Progenitor cell of endocrine pancreas (in vitro differentiated cells): ENCODE results near the gene NELL1. TPM values are rescaled to one million over a fixed set of nuclear protein-coding genes. Genes with fewer than 3 reads are reported as not detected.

Experiments used
- DNase-seq: peaks from one replicate; pipeline ENCODE4 v3.0.0; 2021; ENCODE audit warnings: low spot score; ENCODE audit not compliant: unreplicated experiment
- H3K27ac Mint-ChIP-seq: 2 replicates; pipeline ENCODE4 v1.8.0; 2021; ENCODE audit warnings: mild to moderate bottlenecking, moderate library complexity, mixed read lengths
- H3K27me3 Mint-ChIP-seq: 2 replicates; pipeline ENCODE4 v1.8.0; 2021; ENCODE audit warnings: mixed read lengths
- H3K36me3 Mint-ChIP-seq: 2 replicates; pipeline ENCODE4 v1.8.0; 2022; ENCODE audit warnings: mixed read lengths; ENCODE audit not compliant: insufficient read depth
- H3K4me1 Mint-ChIP-seq: 2 replicates; pipeline ENCODE4 v1.8.0; 2021; ENCODE audit warnings: low read depth, mixed read lengths
- H3K4me3 Mint-ChIP-seq: 2 replicates; pipeline ENCODE4 v1.8.0; 2021; ENCODE audit warnings: low read depth, mild to moderate bottlenecking, moderate library complexity, mixed read lengths
- H3K9me3 Mint-ChIP-seq: 2 replicates; pipeline ENCODE4 v1.8.0; 2021; ENCODE audit warnings: low read depth, mixed read lengths
- total RNA-seq: library from RNA; stranded (reverse); gene quantifications from 2 replicates; pipeline ENCODE4 v1.2.1, GENCODE V29; 2021
- TF ChIP-seq, protein P1 (sequence below): fragments of 200-600 bp; sonication (generic); IDR thresholded peaks from one replicate; pipeline ENCODE4 v1.5.0; 2021; ENCODE audit warnings: antibody characterized with exemption, mild to moderate bottlenecking; ENCODE audit not compliant: unreplicated experiment

Gene NELL1
- total RNA-seq, 1 donor from 2014 or later = 2.2 TPM

DNA sequence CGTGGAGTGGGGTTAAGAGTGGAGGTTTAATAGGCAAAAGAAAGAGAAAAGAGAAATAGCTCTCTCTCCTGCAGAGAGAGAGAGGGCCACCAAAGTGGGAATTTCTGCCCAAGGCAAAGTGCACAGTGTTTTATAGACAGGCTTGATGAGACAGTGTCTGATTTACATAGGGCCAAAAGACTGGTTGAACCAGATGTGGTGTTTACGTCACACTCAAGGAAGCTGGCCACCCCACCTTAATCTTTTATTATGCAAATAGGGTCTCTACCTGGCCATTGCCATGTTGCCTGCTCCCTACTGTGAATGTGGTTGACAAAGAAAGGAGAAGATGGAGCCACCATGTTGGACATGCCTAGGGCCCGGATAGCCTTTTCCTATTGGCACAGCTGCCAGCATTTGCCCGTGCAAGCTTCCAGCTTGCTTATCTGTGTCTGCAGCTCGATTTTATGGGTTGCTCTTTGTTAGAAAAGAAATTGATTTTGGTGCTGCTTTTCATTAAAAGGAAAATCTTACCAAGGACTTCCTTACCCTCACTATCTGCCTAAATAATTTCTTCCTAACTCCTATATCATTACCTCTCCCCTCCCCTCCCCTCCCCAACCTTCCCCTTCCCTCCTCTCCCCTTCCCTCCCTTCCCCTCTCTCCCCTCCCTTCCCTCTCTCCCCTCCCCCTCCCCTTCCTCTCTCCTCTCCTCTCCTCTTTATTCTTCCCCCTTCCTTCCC lies 436.0 kb downstream of the NELL1 start:
- no peaks in the 10 kb centered on the region for H3K4me1 Mint-ChIP-seq
- no peak for DNase-seq

DNA sequence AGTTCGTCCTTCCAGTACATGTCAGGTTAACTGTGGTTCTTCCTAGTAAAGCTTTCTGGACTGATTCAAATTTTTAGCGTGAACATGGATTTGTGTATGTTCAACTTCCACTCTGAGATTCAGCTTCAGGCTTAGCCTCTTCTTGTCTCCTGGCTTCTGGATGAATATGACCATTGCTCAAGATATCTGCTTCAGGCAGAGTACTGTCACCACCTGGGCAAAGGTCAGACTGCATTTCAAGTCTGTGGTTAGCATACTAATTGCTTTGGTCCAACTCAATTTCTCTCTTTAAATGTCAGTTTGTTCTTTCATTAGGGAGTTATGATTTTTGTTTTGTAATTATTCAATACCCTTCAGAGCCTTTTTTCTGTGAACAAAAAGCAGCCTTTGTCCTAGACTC lies 440.0 kb downstream of the NELL1 start:
- Mint-ChIP-seq H3K27me3 (no peaks in the 10 kb centered on the region), H3K4me3 (no peak overlapping the region), H3K27ac (no peak overlapping the region), H3K36me3 (no peaks in the 10 kb centered on the region), H3K9me3 (no peaks in the 10 kb centered on the region), H3K4me1 (no peaks in the 10 kb centered on the region)
- TF ChIP-seq, protein P1, sequence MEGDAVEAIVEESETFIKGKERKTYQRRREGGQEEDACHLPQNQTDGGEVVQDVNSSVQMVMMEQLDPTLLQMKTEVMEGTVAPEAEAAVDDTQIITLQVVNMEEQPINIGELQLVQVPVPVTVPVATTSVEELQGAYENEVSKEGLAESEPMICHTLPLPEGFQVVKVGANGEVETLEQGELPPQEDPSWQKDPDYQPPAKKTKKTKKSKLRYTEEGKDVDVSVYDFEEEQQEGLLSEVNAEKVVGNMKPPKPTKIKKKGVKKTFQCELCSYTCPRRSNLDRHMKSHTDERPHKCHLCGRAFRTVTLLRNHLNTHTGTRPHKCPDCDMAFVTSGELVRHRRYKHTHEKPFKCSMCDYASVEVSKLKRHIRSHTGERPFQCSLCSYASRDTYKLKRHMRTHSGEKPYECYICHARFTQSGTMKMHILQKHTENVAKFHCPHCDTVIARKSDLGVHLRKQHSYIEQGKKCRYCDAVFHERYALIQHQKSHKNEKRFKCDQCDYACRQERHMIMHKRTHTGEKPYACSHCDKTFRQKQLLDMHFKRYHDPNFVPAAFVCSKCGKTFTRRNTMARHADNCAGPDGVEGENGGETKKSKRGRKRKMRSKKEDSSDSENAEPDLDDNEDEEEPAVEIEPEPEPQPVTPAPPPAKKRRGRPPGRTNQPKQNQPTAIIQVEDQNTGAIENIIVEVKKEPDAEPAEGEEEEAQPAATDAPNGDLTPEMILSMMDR = no peak
- no peak for DNase-seq

More for the DNA sequence above, 436.0 kb downstream of the NELL1 start:
- Mint-ChIP-seq H3K4me3 (no peak overlapping the region), H3K9me3 (no peaks in the 10 kb centered on the region), H3K27ac (no peak overlapping the region), H3K36me3 (no peaks in the 10 kb centered on the region), H3K27me3 (no peaks in the 10 kb centered on the region)
- TF ChIP-seq, protein P1 = no peak

DNA sequence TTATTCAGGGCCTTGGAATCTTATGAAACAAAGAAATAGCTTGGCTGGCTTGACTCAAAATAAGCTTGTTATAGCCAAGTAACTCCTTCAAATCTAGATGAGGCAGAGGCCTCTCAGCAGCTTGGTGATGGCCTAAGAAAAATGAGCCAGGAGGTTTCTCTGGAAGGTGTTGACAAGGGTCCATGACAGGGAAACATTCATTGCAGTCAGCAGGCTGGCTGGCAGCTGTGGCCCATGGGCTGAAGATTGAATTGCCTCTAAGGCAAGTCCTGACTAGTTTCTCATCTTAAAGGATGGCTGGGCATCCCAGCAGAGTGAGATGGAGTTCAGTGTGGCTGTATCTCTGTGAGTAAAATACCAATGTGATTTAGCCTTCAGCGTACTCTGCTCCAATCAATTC lies 441.0 kb downstream of the NELL1 start:
- TF ChIP-seq, protein P1 = no peak
- no peak overlapping the region for H3K4me3 Mint-ChIP-seq
- H3K4me1 Mint-ChIP-seq = no peaks in the 10 kb centered on the region
- no peaks in the 10 kb centered on the region for H3K36me3 Mint-ChIP-seq
- no peak overlapping the region for H3K27ac Mint-ChIP-seq
- H3K9me3 Mint-ChIP-seq = no peaks in the 10 kb centered on the region
- no peaks in the 10 kb centered on the region for H3K27me3 Mint-ChIP-seq
- DNase-seq = no peak

DNA sequence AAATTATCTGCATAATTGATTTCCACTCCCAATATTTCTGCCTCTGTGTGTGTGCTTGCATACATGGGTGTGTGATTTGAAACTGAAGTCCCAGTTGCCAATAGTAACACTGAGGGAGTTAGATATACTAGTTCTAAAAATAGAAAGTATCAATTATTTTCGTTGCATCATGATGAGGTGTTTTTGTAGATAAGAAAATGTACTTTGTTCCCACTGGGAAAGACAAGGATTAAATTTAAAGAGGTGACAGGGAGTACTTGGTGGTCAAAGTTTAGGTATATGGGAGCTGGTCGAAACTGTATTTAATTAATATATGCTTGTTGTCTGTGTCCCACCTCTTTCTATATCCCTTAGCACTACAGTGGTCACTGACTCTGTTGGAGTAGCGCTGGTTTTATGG lies 444.5 kb downstream of the NELL1 start:
- no peaks in the 10 kb centered on the region for H3K27me3 Mint-ChIP-seq
- no peaks in the 10 kb centered on the region for H3K36me3 Mint-ChIP-seq
- no peak overlapping the region for H3K27ac Mint-ChIP-seq
- TF ChIP-seq, protein P1 = no peak
- H3K4me1 Mint-ChIP-seq = peaks cover 2% of the 10 kb centered on the region
- no peaks in the 10 kb centered on the region for H3K9me3 Mint-ChIP-seq
- no peak overlapping the region for H3K4me3 Mint-ChIP-seq
- DNase-seq = no peak

DNA sequence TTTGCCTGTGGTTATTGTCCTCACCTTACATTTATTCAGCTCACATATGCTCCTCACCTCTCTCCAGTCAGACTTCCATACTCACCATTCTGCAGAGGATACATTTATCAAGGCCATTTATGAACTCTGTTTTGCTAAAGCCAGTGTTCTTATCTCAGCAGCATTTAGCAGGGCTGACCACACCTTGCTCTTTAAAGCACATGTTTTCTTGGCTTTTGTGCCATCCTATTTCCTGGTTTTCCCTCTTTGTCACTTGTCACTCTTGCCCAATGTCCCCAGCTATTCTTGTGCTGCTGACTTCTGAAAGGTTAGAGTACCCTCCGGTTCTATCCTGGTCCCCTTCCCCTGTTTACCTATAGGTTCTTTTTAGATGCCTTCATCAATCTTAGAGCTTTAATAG lies 446.6 kb downstream of the NELL1 start:
- Mint-ChIP-seq H3K27me3 (no peaks in the 10 kb centered on the region), H3K9me3 (no peaks in the 10 kb centered on the region), H3K36me3 (no peaks in the 10 kb centered on the region), H3K4me1 (peaks cover 2% of the 10 kb centered on the region), H3K4me3 (no peak overlapping the region), H3K27ac (no peak overlapping the region)
- DNase-seq = no peak
- TF ChIP-seq, protein P1 = no peak
